Activated CD4-positive, alpha-beta memory T cell treated with anti-CD3 and anti-CD28 coated beads for 36 hours (primary cell): ENCODE results near the gene TERB2. TPM values are rescaled to one million over a fixed set of nuclear protein-coding genes. Genes with fewer than 3 reads are reported as not detected.
"Not testable (repeated sequence)": the region's sequence is repeated elsewhere in the genome, so short reads cannot be mapped to it uniquely, and the experiment has no call there.

Source experiments
- CTCF ChIA-PET: fragments of 350-600 bp; sonication (Branson Sonifier 250); formaldehyde crosslinking; loops from one replicate; lab custom pipeline; 2021; ENCODE audit warnings: antibody characterized with exemption, inconsistent platforms; lab: Charles Lee
- POLR2A ChIA-PET: fragments of 350-600 bp; sonication (Branson Sonifier 250); formaldehyde crosslinking; loops from one replicate; lab custom pipeline; 2021; ENCODE audit warnings: antibody characterized with exemption; lab: Charles Lee
- DNase-seq: peaks from one replicate; pipeline ENCODE4 v3.0.0-alpha.2; 2020
- H3K27ac Mint-ChIP-seq: one replicate; pipeline ENCODE4 v1.8.0; 2021; ENCODE audit warnings: mixed read lengths
- H3K27me3 Mint-ChIP-seq: one replicate; pipeline ENCODE4 v1.8.0; 2021; ENCODE audit warnings: mixed read lengths
- H3K36me3 Mint-ChIP-seq: one replicate; pipeline ENCODE4 v1.8.0; 2021; ENCODE audit warnings: mixed read lengths
- H3K4me1 Mint-ChIP-seq: one replicate; pipeline ENCODE4 v1.8.0; 2021; ENCODE audit warnings: low read depth, mixed read lengths
- H3K4me3 Mint-ChIP-seq: one replicate; pipeline ENCODE4 v1.8.0; 2021; ENCODE audit warnings: mild to moderate bottlenecking, mixed read lengths
- H3K9me3 Mint-ChIP-seq: one replicate; pipeline ENCODE4 v1.8.0; 2021; ENCODE audit warnings: mixed read lengths
- intact Hi-C: fragments of 100-400 bp; cut with micrococcal nuclease; formaldehyde crosslinking; loops from one replicate; pipeline ENCODE4 v1.15.1; 2023
- total RNA-seq, 2 experiments: library from RNA; stranded (reverse); gene quantifications; one replicate each; pipeline ENCODE4 v1.2.3, GENCODE V29; 2021

TERB2 gene
- total RNA-seq, 2 experiments from 2014 or later: not detected

DNA sequence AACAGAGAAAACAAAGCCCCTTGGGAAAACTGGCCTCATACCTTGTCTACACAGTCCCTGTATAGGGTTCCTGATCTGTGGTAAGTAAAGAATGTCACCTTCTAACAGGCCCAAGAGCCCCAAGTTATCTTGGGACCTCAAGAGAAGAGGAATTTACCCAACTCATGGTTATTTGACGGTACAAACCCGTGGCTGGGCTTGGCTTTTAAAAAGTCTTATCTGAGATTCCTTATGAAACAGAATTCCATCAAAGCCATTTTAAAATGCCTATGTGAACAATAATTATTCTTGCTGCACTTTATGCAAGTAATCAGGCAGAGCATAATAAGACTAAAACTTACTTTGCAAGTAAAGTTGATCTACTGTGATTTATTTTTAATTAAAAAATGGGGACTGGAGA is 52.6 kb downstream of the TERB2 start:
- Mint-ChIP-seq H3K9me3 (peaks cover 13% of the 10 kb centered on the region), H3K4me1 (no peaks in the 10 kb centered on the region), H3K27ac (no peak overlapping the region), H3K4me3 (no peak overlapping the region), H3K36me3 (no peaks in the 10 kb centered on the region), H3K27me3 (peaks cover 9% of the 10 kb centered on the region)
- no peak for DNase-seq
- ChIA-PET CTCF (no interaction called here), POLR2A (no interaction called here)
- intact Hi-C loops: no loop called here

DNA sequence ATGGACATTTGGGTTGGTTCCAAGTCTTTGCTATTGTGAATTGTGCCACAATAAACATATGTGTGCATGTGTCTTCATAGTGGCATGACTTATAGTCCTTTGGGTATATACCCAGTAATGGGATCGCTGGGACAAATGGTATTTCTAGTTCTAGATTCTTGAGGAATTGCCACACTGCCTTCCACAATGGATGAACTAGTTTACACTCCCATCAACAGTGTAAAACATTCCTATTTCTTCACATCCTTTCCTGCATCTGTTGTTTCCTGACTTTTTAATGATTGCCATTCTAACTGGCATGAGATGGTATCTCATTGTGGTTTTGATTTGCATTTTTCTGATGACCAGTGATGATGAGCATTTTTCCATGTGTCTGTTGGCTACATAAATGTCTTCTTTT is 58.6 kb downstream of the TERB2 start:
- intact Hi-C loops: not testable (repeated sequence)

DNA sequence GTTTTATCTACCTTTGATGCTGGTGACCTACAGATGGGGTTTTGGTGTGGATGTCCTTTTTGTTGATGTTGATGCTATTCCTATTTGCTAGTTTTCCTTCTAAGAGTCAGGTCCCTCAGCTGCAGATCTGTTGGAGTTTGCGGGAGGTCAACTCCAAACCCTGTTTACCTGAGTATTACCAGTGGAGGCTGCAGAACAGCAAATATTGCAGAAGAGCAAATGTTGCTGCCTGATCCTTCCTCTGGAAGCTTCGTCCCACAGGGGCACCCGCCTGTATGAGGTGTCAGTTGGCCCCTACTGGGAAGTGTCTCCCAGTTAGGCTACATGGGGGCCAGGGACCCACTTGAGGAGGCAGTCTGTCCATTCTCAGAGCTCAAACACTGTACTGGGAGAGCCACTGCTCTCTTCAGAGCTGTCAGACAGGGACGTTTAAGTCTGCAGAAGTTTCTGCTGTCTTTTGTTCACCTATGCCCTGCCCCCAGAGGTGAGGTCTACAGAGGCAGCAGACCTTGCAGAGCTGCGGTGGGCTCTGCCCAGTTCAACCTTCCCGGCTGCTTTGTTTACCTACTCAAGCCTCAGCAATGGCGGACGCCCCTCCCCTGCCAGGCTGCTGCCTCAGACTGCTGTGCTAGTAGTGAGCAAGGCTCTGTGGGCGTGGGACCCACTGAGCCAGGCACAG is 63.9 kb downstream of the TERB2 start:
- H3K27ac Mint-ChIP-seq, H3K4me3 Mint-ChIP-seq, DNase-seq, CTCF ChIA-PET, H3K9me3 Mint-ChIP-seq, POLR2A ChIA-PET, H3K36me3 Mint-ChIP-seq: not testable (repeated sequence)
- Mint-ChIP-seq H3K4me1 (peaks cover 14% of the 10 kb centered on the region), H3K27me3 (peaks cover 31% of the 10 kb centered on the region)
- intact Hi-C loops: loop anchor here (5.0 kb wide), 1 partner anchor 168 kb away; no protein-coding TSS in a partner anchor

More for the DNA sequence above, 58.6 kb downstream of the TERB2 start:
- H3K27ac Mint-ChIP-seq, H3K4me1 Mint-ChIP-seq, H3K9me3 Mint-ChIP-seq, POLR2A ChIA-PET, DNase-seq, H3K4me3 Mint-ChIP-seq, H3K36me3 Mint-ChIP-seq: not testable (repeated sequence)
- peaks cover 39% of the 10 kb centered on the region for H3K27me3 Mint-ChIP-seq
- CTCF ChIA-PET: interaction anchor here (1.6 kb wide), 1 partner anchor 22 kb away, joined by 3 read pairs; no protein-coding TSS in a partner anchor

DNA sequence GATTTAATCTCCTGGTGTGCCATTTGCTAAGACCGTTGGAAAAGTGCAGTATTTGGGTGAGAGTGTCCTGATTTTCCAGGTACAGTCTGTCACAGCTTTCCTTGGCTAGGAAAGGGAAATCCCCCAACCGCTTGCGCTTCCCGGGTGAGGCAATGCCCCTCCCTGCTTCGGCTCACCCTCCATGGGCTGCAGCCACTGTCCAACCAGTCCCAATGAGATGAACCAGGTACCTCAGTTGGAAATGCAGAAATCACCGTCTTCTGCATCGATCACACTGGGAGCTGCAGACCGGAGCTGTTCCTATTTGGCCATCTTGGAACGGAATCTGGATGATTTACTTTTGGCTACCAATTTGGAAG is 64.4 kb downstream of the TERB2 start:
- H3K27me3 Mint-ChIP-seq: peaks cover 31% of the 10 kb centered on the region
- CTCF ChIA-PET: interaction anchor here (2.8 kb wide), 1 partner anchor 15 kb away, joined by 13 read pairs; no protein-coding TSS in a partner anchor
- H3K4me3 Mint-ChIP-seq, H3K27ac Mint-ChIP-seq, H3K36me3 Mint-ChIP-seq, POLR2A ChIA-PET, DNase-seq, H3K9me3 Mint-ChIP-seq: not testable (repeated sequence)
- peaks cover 17% of the 10 kb centered on the region for H3K4me1 Mint-ChIP-seq
- intact Hi-C loops: loop anchor here (5.0 kb wide), 1 partner anchor 169 kb away; no protein-coding TSS in a partner anchor

DNA sequence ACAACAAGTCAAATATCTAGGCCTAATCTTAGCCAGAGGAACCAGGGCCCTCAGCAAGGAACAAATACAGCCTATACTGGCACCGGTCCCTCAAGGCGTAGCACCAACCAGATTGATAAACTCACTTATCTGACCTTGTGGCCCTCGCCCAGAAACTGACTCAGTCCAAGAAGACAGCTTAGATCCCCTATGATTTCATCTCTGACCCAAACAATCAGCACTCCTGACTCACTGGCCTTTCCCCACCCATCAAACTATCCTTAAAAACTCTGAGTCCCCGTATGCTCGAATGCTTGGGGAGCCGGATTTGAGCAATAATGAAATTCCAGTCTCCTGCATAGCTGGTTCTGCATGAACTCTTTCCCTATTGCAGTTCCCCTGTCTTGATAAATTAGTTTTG is 64.9 kb downstream of the TERB2 start:
- Mint-ChIP-seq H3K4me1 (peaks cover 17% of the 10 kb centered on the region), H3K4me3 (no peak overlapping the region), H3K9me3 (no peaks in the 10 kb centered on the region), H3K27ac (no peak overlapping the region), H3K27me3 (peaks cover 28% of the 10 kb centered on the region), H3K36me3 (no peaks in the 10 kb centered on the region)
- CTCF ChIA-PET: interaction anchor here (2.8 kb wide), 1 partner anchor 15 kb away, joined by 13 read pairs; no protein-coding TSS in a partner anchor
- no peak for DNase-seq
- intact Hi-C loops: loop anchor here (5.0 kb wide), 1 partner anchor 169 kb away; no protein-coding TSS in a partner anchor
- POLR2A ChIA-PET: no interaction called here

DNA sequence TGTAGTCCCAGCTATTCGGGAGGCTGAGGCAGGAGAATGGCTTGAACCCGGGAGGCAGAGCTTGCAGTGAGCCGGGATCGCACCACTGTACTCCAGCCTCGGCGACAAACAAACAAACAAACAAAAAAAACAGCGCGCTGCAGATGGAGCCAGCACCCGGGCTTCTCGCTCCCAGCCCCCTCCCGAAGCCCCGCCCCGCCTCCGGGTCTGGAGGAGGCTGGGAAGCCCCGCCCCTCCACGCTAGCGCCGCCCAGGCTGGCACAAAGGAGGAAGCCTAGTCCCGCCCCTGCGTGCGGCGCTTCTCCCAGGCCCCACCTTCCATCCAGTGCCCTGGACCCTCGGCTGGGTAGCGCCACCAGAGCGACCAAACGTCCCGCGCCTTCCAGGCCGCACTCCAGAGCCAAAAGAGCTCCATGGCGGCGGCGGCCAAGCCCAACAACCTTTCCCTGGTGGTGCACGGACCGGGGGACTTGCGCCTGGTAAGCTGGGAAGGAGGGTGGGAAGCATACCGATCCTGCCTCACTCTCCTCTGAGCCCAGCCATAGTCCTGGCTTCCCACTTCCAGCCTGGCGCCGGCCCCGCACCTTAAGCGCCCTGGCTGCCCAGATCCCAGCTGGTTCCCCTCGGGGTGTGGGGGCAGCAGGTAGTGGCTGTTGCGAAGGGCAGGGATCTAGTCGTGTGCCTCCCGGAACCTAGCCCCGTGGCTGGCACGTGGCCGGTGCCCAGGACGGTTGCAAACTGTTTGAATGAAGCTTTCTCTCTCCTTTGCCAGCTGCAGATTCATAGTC is 66.6 kb downstream of the TERB2 start, which contains the start of gene SORD:
TSS of gene SORD (plus strand) at position 325 of the 788 bp plus-strand sequence. CDS start at position 414, 89 bp downstream.
- POLR2A ChIA-PET: no interaction called here
- intact Hi-C loops: loop anchor here (5.0 kb wide), 1 partner anchor 171 kb away; no protein-coding TSS in a partner anchor
- peak within 1 kb of the TSS; percentile 79 for H3K4me3 Mint-ChIP-seq
- H3K27ac Mint-ChIP-seq: no peak within 1 kb of the TSS
- peaks cover 17% of the 10 kb centered on the region for H3K27me3 Mint-ChIP-seq
- H3K4me1 Mint-ChIP-seq: peaks cover 17% of the 10 kb centered on the region
- H3K9me3 Mint-ChIP-seq: no peaks in the 10 kb centered on the region
- peaks cover 2% of the 10 kb centered on the region for H3K36me3 Mint-ChIP-seq
- CTCF ChIA-PET: interaction anchor here (0.8 to 2.8 kb wide), 3 partner anchors 13 to 140 kb away, joined by 3 to 13 read pairs (median 5); no protein-coding TSS in a partner anchor
- DNase-seq: peak; percentile 93

DNA sequence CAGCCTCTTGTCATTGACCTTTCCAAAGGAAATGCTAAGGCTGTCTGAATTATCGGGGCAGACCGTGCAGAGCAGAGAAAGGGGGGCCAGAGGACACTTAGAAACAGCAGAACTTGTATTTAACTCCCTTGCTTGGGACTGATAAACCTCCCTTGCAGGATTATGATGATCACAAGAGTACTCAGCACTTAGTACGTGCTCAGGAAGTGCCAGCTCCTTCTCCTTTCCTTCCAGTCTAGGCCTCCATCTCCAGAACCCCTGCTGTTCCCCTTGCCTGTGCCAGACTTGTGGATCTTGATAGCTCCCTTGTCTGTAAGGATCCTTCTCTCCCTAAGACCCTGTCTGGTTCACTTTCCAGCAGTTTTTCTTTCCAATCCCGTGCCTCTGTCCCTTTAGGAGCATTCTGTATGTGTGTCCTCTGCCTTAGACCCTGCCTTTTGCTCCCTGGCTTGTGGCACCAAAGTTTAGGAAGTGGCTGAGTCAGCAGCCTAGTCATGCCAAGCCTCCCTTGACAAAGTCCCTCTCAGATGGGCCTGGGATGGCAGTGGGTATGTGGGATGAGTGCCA is 67.3 kb downstream of the TERB2 start:
- no peak overlapping the region for H3K27ac Mint-ChIP-seq
- peak overlapping the region; percentile 79 for H3K4me3 Mint-ChIP-seq
- no peaks in the 10 kb centered on the region for H3K9me3 Mint-ChIP-seq
- ChIA-PET POLR2A (no interaction called here), CTCF (interaction anchor here (0.8 to 2.8 kb wide), 3 partner anchors 13 to 140 kb away, joined by 3 to 13 read pairs (median 5); no protein-coding TSS in a partner anchor)
- DNase-seq: peak; percentile 15
- H3K4me1 Mint-ChIP-seq: peaks cover 17% of the 10 kb centered on the region
- H3K27me3 Mint-ChIP-seq: peaks cover 12% of the 10 kb centered on the region
- intact Hi-C loops: loop anchor here (5.0 kb wide), 1 partner anchor 171 kb away; no protein-coding TSS in a partner anchor
- peaks cover 2% of the 10 kb centered on the region for H3K36me3 Mint-ChIP-seq

DNA sequence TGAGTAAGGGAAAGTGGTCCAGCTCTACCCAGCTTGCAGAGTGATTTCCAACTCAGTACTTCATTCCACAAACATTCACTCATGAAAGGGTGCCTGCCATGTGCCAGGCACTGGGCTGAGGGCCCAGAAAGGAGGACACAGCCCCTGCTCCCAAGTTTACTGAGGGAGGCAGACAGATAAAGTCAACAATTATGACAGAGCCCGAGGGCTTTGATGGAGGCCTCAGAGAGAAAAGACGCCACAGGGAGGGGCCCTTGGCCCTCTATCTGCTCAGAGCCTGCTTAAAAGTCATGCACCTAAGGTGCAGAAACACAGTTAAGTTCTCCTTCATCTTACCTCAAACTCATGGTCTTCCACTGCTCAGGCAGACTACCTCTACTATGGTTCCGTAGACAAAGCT is 68.2 kb downstream of the TERB2 start:
- H3K4me3 Mint-ChIP-seq, CTCF ChIA-PET, POLR2A ChIA-PET, H3K9me3 Mint-ChIP-seq, DNase-seq, H3K27me3 Mint-ChIP-seq, H3K27ac Mint-ChIP-seq, H3K36me3 Mint-ChIP-seq: not testable (repeated sequence)
- intact Hi-C loops: loop anchor here (5.0 kb wide), 1 partner anchor 172 kb away; no protein-coding TSS in a partner anchor
- H3K4me1 Mint-ChIP-seq: peaks cover 17% of the 10 kb centered on the region

DNA sequence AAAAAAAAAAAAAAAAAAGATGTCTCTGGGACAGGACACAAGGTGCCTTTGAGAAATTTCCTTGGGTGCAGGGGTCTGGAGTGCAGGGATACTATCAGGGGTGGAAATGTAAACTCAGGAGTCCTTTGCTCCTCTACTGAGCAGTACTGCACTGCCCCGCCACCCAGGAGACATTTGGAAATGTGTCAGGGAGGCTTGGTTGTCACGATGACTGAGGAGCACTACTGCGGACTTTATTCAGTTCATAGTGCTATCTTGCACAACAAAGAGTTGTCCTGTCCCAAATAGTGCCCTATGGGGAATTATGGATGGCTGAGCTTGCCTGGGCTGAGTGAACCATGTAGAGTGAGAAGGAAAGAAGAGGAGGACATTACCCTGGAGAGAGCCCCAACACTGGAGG is 69.1 kb downstream of the TERB2 start:
- DNase-seq, intact Hi-C loops, POLR2A ChIA-PET, H3K27ac Mint-ChIP-seq, CTCF ChIA-PET, H3K27me3 Mint-ChIP-seq, H3K36me3 Mint-ChIP-seq, H3K4me3 Mint-ChIP-seq, H3K9me3 Mint-ChIP-seq: not testable (repeated sequence)
- peaks cover 17% of the 10 kb centered on the region for H3K4me1 Mint-ChIP-seq

DNA sequence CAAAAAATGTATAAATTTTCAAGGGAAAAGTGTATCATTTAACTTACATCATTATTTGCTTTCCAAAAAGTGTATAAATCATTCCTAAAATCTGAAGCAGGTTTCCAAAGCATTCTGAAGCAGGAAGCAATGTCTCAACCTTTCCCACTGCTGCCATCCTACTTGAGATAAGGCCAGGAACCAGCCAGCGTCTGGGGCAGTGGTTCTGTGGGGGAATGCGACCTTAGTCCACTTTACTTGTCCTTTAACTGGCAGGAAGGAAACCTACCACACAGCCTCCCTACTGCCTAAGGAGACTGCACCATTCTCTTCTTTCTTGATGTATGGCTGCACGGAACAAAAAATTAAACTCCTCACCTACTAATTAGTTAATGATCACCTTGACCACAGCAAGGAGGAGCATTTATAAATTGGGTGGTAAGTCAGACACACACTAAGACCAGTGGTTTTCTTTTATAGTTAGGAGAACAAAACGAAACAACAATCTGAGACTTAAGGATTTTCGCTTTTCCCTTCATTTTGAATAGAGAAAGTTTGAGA is 70.2 kb downstream of the TERB2 start:
- Mint-ChIP-seq H3K9me3 (no peaks in the 10 kb centered on the region), H3K4me3 (no peak overlapping the region), H3K27ac (no peak overlapping the region), H3K36me3 (peaks cover 10% of the 10 kb centered on the region), H3K27me3 (no peaks in the 10 kb centered on the region), H3K4me1 (peaks cover 17% of the 10 kb centered on the region)
- ChIA-PET CTCF (no interaction called here), POLR2A (no interaction called here)
- DNase-seq: no peak
- intact Hi-C loops: no loop called here

DNA sequence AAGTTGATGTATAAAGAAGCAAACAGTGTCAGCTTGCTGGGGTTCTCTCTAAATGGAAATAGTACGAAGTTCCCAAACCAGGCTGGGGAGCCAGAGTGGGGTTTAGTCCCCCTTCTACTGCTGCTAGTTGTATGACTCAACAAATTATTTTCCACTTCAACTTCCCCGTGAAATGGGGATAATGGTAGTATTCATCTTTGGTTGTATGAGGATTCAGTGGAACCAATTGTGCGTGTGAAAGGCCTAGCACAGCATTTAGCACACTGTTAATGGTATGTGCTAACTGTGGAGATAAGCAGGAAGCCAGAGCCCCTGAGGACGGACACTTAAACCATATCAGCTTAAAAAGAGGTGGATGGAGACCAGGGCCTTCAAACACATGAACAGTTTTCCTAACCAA is 70.7 kb downstream of the TERB2 start:
- no peaks in the 10 kb centered on the region for H3K9me3 Mint-ChIP-seq
- CTCF ChIA-PET: interaction anchor here (1.0 kb wide), 1 partner anchor 91 kb away, joined by 3 read pairs; no protein-coding TSS in a partner anchor
- DNase-seq: no peak
- no peaks in the 10 kb centered on the region for H3K27me3 Mint-ChIP-seq
- H3K4me1 Mint-ChIP-seq: peaks cover 17% of the 10 kb centered on the region
- H3K36me3 Mint-ChIP-seq: peaks cover 10% of the 10 kb centered on the region
- H3K27ac Mint-ChIP-seq: no peak overlapping the region
- intact Hi-C loops: no loop called here
- POLR2A ChIA-PET: no interaction called here
- H3K4me3 Mint-ChIP-seq: no peak overlapping the region
